ENCODE measurements around the gene KRT6C.

KRT6C gene

DNA sequence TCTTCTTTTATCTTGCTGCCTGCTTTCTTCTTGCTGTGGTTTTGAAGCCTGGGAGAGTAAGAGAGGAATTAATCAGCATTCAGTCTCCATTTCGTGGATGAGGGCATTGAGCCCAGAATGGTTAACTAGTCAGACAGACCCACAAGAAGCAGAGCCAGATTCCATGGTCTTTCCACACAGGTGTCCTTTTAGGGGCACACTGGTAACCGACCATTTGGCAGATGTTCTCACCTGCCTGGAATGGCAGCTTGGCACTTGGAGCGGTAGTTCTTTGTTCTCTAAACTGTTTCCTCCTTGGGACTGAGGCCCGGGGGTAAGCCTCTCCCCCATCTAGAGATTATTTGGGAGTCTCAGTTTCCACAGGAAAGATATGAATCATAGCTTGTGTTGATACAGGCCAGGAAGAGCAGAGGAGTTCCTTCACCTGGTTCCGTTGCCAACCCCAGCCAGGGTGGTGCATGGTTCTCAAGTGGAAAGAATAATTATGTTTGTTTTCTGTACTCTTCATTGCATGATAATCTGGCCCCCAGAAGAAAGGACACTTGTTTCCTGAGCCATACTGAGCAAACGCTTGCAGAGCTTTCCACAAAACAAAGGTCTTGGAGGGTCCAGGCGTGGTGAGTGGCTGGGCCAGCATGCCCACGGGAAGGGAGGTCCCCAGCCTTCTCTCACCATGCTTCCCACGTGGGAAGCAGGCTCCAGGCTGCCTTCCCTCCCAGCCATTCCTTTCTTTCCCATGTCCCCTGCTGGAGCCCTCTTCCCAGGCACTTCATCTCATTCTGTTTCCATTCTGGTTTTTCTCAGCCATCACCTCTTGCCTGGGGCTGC lies 37.4 kb downstream of the KRT6C start:
- TF ChIP-seq, protein P1, sequence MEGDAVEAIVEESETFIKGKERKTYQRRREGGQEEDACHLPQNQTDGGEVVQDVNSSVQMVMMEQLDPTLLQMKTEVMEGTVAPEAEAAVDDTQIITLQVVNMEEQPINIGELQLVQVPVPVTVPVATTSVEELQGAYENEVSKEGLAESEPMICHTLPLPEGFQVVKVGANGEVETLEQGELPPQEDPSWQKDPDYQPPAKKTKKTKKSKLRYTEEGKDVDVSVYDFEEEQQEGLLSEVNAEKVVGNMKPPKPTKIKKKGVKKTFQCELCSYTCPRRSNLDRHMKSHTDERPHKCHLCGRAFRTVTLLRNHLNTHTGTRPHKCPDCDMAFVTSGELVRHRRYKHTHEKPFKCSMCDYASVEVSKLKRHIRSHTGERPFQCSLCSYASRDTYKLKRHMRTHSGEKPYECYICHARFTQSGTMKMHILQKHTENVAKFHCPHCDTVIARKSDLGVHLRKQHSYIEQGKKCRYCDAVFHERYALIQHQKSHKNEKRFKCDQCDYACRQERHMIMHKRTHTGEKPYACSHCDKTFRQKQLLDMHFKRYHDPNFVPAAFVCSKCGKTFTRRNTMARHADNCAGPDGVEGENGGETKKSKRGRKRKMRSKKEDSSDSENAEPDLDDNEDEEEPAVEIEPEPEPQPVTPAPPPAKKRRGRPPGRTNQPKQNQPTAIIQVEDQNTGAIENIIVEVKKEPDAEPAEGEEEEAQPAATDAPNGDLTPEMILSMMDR (conservative IDR thresholded peaks at IDR 0.05): no peak
- no peak for TF ChIP-seq ZFX (IDR thresholded peaks at IDR 0.05)
- no peak overlapping the region for H3K27ac ChIP-seq

DNA sequence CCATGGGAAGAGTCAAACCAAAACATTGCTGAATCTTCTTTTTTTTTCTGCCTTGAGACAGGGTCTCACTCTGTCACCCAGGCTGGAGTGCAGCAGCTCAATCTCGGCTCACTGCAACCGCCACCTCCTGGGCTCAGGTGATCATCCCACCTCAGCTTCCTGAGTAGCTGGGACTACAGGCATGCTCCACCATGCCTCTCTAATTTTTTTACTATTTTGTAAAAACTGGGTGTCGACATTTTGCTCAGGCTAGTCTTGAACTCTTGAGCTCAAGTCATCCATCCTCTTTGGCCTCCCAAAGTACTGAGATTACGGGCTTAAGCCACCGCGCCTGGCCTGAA lies 38.0 kb downstream of the KRT6C start:
- H3K27ac ChIP-seq: no peak overlapping the region
- TF ChIP-seq ZFX (IDR thresholded peaks at IDR 0.05): no peak
- TF ChIP-seq, protein P1 (conservative IDR thresholded peaks at IDR 0.05): no peak

DNA sequence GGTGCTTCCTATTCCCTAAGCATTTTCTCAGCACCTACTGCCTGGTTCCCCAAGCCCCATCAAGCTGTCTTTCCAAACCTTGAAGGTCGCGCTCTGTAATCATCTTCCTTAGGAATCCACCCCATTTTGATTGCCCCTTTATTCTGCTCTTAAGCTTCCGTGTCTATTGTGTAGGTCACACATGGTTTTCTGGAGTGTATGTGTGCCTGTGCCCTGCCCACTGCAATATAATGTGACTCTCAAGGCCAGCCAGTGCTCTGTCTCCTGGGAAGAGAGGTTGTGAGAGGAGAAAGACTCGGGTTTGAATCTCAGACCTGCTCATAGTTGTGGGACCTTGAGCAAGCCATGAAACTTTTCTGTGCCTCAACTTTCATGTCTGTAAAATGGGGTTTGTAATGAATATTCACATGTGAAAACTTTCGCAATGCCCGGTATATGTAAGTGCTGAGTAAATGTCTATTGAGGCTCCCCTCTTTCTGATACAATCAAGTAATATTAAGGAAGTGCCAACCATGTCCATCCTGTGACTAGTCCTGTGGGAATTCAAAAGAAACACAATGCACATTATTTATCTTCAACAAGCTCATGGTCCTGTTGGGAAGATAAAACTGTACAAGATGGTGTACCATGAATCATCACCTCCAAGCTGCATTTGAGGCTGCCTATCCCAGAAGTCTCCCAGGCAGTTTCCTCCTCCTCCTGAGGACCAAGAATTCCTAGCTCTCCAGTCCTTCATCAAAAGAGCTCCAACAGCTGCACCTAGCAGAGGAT lies 38.7 kb downstream of the KRT6C start:
- TF ChIP-seq, protein P1 (conservative IDR thresholded peaks at IDR 0.05): no peak
- no peak for TF ChIP-seq ZFX (IDR thresholded peaks at IDR 0.05)
- H3K27ac ChIP-seq: no peak overlapping the region

DNA sequence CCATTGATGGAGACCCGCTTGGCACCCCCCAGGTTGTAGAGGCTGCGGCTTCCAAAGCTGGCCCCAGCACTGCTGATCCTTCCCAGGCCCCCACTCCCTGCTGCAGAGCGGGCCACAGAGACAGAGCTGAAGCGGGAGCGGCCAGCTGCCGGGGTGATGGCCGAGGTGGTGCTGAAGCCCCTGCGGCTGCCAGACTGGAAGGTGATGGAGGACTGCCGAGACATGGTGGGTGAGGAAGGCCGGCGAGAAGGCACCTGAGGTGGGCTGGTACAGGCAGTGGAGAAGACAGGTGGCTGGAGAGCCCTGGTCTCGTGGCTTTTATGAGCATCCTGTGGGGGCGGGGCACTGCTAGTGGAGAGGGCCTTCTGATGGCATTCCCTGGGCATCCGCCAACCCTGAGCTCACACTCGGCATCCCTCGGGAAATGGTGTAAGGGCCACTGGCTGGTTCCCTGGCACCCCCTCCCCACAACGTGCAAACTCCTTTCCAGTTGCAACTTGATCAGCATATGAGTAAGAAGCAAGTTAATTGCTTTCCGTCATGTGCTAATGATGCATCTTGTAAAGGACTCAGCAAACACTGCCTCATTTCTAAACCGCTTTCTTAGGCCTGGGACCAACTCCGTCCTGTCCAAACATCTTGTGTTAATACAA lies 39.4 kb downstream of the KRT6C start, which contains the start of gene KRT75:
Gene KRT75 (minus strand): TSS at position 291 of the 653 bp plus-strand sequence. CDS start 67 bp downstream, at position 224.
- no peak within 1 kb of the TSS for H3K27ac ChIP-seq
- no peak for TF ChIP-seq ZFX (IDR thresholded peaks at IDR 0.05)
- TF ChIP-seq, protein P1 (conservative IDR thresholded peaks at IDR 0.05): no peak

DNA sequence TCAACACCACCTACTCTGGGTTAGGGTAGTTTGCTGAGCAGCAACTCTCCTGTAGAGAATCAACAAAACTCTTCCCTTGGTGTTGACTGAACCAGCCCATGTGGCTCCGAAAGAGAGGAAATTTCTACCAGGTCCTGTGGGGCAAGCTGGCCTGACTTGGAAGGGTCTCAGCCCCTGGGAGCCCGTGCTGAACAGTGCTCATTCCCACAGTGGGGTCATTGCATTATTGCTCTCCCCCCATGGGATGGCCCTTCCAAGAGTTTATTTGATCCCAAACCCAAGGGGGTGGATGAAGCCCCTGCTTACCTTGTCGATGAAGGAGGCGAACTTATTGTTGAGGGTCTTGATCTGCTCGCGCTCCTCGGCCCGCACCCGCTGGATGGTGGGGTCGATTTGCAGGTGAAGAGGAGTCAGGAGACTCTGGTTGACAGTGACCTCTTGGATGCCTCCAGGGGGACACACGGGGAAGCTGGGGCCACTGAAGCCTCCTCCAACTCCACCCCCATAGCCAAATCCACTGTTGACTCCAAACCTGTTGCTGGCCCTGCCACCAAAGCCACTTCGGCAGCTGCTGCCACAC lies 40.0 kb downstream of the KRT6C start:
- TF ChIP-seq ZFX (IDR thresholded peaks at IDR 0.05): no peak
- TF ChIP-seq, protein P1 (conservative IDR thresholded peaks at IDR 0.05): no peak
- H3K27ac ChIP-seq: no peak overlapping the region

DNA sequence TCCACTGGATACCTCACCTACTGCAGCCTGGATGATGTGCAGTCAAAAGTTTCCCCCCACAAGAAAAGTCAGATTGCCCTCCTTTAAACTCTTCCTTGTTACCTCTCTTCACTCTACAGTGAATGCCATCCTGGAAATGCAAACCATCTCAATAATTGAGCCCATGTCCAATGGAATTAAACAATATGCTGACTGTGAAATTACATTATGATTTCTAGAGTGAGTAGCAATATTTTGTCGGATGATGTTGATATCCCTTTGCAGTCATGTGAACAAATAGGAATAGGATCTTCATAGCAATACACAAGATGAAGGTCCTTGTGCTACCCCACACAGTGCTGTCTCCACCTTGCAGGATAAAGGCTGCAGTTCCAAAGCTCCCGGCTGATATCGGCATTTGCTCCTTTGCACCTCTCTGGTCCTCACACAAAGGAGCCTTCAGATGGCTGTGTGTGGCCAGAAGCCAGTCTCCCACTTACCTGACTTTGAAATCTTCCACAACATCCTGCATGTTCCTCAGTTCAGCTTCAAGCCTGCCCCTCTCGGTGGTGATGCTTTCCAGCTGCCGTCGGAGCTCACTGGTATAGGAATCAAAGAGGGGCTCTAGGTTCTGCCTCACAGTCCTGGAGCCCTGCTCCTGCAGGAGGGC lies 40.9 kb downstream of the KRT6C start:
- TF ChIP-seq ZFX (IDR thresholded peaks at IDR 0.05): no peak
- TF ChIP-seq, protein P1 (conservative IDR thresholded peaks at IDR 0.05): no peak
- no peak overlapping the region for H3K27ac ChIP-seq

All from C4-2B (cell line).